HepG2 (cell line): Measurements from ENCODE around the gene SLC9A1. TPM values are rescaled to one million over a fixed set of nuclear protein-coding genes. Genes with fewer than 3 reads are reported as not detected.

Experiments used
- ARHGAP35 ChIP-seq: sonication (generic); formaldehyde crosslinking; IDR thresholded peaks from 2 replicates; pipeline ENCODE4 v1.9.0; 2022; ENCODE audit warnings: mild to moderate bottlenecking, inconsistent platforms, moderate library complexity, missing genetic modification reagents, borderline replicate concordance
- ARID4A ChIP-seq: sonication (generic); formaldehyde crosslinking; IDR thresholded peaks from 2 replicates; pipeline ENCODE4 v1.5.0; 2020; ENCODE audit warnings: mild to moderate bottlenecking, missing genetic modification reagents, borderline replicate concordance
- CCDC6 ChIP-seq: sonication (generic); formaldehyde crosslinking; IDR thresholded peaks from 2 replicates; pipeline ENCODE4 v1.8.1; 2022; ENCODE audit warnings: mild to moderate bottlenecking, missing genetic modification reagents, moderate library complexity
- ELF3 ChIP-seq: IDR thresholded peaks from 2 replicates; pipeline ENCODE4 v1.6.1; 2016; ENCODE audit warnings: missing genetic modification reagents, missing compliant biosample characterization
- GFI1 ChIP-seq: sonication (generic); formaldehyde crosslinking; IDR thresholded peaks from 2 replicates; pipeline ENCODE4 v1.5.0; 2020; ENCODE audit warnings: missing genetic modification reagents, mild to moderate bottlenecking, borderline replicate concordance
- HIC2 ChIP-seq: sonication (generic); formaldehyde crosslinking; IDR thresholded peaks from 2 replicates; pipeline ENCODE4 v1.9.0; 2022; ENCODE audit warnings: low read depth, missing genetic modification reagents
- JUND ChIP-seq: sonication (generic); formaldehyde crosslinking; IDR thresholded peaks from 2 replicates; pipeline ENCODE4 v1.8.0; 2022; ENCODE audit warnings: mild to moderate bottlenecking, missing genetic modification reagents
- MIER3 ChIP-seq: IDR thresholded peaks from 2 replicates; pipeline ENCODE4 v1.6.1; 2016; ENCODE audit warnings: missing compliant biosample characterization, borderline replicate concordance
- NR2F1 ChIP-seq, 2 experiments: fragments of 450-650 bp in 1 of 2; formaldehyde crosslinking in 1 of 2; IDR thresholded peaks; 2 replicates each; pipeline versions ENCODE4 v1.5.0 to v1.6.1; 2016 to 2020; ENCODE audit warnings: mild to moderate bottlenecking in 1 of 2, missing compliant biosample characterization in 1 of 2, missing genetic modification reagents in 1 of 2, moderate library complexity in 1 of 2
- PITX1 ChIP-seq: sonication (generic); formaldehyde crosslinking; IDR thresholded peaks from 2 replicates; pipeline ENCODE4 v1.5.1; 2020; ENCODE audit warnings: mild to moderate bottlenecking, missing genetic modification reagents
- POLR2AphosphoS5 ChIP-seq: IDR thresholded peaks from 2 replicates; pipeline ENCODE4 v1.6.1; 2012; ENCODE audit warnings: low read depth, low read length
- SALL1 ChIP-seq: sonication (generic); formaldehyde crosslinking; IDR thresholded peaks from 2 replicates; pipeline ENCODE4 v1.8.0; 2022; ENCODE audit warnings: mild to moderate bottlenecking, missing genetic modification reagents
- SOX5 ChIP-seq: IDR thresholded peaks from 2 replicates; pipeline ENCODE4 v1.6.1; 2016; ENCODE audit warnings: borderline replicate concordance
- SPEN ChIP-seq: sonication (generic); formaldehyde crosslinking; IDR thresholded peaks from 2 replicates; pipeline ENCODE4 v1.5.1; 2020; ENCODE audit warnings: low read depth, mild to moderate bottlenecking, missing genetic modification reagents
- YEATS4 ChIP-seq: sonication (generic); formaldehyde crosslinking; IDR thresholded peaks from 2 replicates; pipeline ENCODE4 v1.4.0; 2020; ENCODE audit warnings: missing genetic modification reagents, borderline replicate concordance
- ZBTB34 ChIP-seq: sonication (generic); formaldehyde crosslinking; IDR thresholded peaks from 2 replicates; pipeline ENCODE4 v1.8.0; 2022; ENCODE audit warnings: mild to moderate bottlenecking, missing genetic modification reagents
- ZNF180 ChIP-seq: sonication (generic); formaldehyde crosslinking; IDR thresholded peaks from 2 replicates; pipeline ENCODE4 v1.4.0; 2020; ENCODE audit warnings: low read depth, missing genetic modification reagents, borderline replicate concordance
- ZNF281 ChIP-seq: sonication (generic); formaldehyde crosslinking; IDR thresholded peaks from 2 replicates; pipeline ENCODE4 v1.4.0; 2020; ENCODE audit warnings: missing genetic modification reagents, borderline replicate concordance
- polyA plus RNA-seq, 8 experiments: library from polyadenylated mRNA; depleted of rRNA in 3 of 8; stranded (reverse) in 7 of 8; unstranded in 1 of 8; fragments of >200 nt; fragmentation: Illumina TruSeq in 4 of 8; extraction: Trizol in 4 of 8; gene quantifications; 2 replicates each; pipeline versions ENCODE4 v1.2.1 to v1.2.3, GENCODE V29; 2011 to 2016; ENCODE audit warnings: low read depth in 4 of 8, missing spikeins in 1 of 8, mixed read lengths in 1 of 8; ENCODE audit not compliant: insufficient read depth in 1 of 8
- total RNA-seq, 5 experiments: library from RNA; depleted of rRNA; stranded (reverse); fragments of >200 nt; fragmentation: Illumina TruSeq; extraction: Trizol; gene quantifications; 2 replicates each; pipeline ENCODE4 v1.2.3, GENCODE V29; 2016; ENCODE audit warnings: low read depth in 1 of 5

Gene SLC9A1
- total and polyA plus RNA-seq, 2 of the 13 experiments (the other 11 are each of a cell fraction or from before 2014, with no cell fraction given) = 1.4 to 2.9 TPM

- TF ChIP-seq ZNF281 (CRISPR knock-in tag) (peak; percentile 89; the same call in 1 of the 2 replicates), SALL1 (CRISPR knock-in tag) (peak; percentile 62), ARID4A (CRISPR knock-in tag) (peak; percentile 48; the same call in 1 of the 2 replicates), HIC2 (CRISPR knock-in tag) (no peak), CCDC6 (CRISPR knock-in tag) (peak; percentile 24; the same call in 1 of the 2 replicates), MIER3 (CRISPR knock-in tag) (peak; percentile 52; the same call in 1 of the 2 replicates), JUND (CRISPR knock-in tag) (0 out of 2 replicates have a peak, but pooled peaks have one; percentile 36), ARHGAP35 (CRISPR knock-in tag) (no peak), YEATS4 (0 out of 2 replicates have a peak, but pooled peaks have one; percentile 19), SOX5 (CRISPR knock-in tag) (peak; percentile 27; the same call in 1 of the 2 replicates), POLR2AphosphoS5 (no peak), ELF3 (CRISPR knock-in tag) (0 out of 2 replicates have a peak, but pooled peaks have one; percentile 21), ZBTB34 (CRISPR knock-in tag) (no peak), GFI1 (peak; percentile 51; the same call in 1 of the 2 replicates), NR2F1 (CRISPR knock-in tag; IDR thresholded peaks at IDR 0.05) (no peak), SPEN (CRISPR knock-in tag) (peak; percentile 54; the same call in 1 of the 2 replicates), ZNF180 (no peak), PITX1 (CRISPR knock-in tag) (peak; percentile 54; the same call in 1 of the 2 replicates)
Observed at GRCh38 chr1:27192039-27192529, 37.2 kb upstream of the SLC9A1 start (continued).
